ENCODE measurements around the gene NOTUM. TPM values are rescaled to one million over a fixed set of nuclear protein-coding genes. Genes with fewer than 3 reads are reported as not detected.

Gene NOTUM
- total and polyA plus RNA-seq, 9 of the 15 experiments (the other 6 are each of a cell fraction or from before 2014, with no cell fraction given): 0.03 to 14.0 (median 4.1) TPM

DNA sequence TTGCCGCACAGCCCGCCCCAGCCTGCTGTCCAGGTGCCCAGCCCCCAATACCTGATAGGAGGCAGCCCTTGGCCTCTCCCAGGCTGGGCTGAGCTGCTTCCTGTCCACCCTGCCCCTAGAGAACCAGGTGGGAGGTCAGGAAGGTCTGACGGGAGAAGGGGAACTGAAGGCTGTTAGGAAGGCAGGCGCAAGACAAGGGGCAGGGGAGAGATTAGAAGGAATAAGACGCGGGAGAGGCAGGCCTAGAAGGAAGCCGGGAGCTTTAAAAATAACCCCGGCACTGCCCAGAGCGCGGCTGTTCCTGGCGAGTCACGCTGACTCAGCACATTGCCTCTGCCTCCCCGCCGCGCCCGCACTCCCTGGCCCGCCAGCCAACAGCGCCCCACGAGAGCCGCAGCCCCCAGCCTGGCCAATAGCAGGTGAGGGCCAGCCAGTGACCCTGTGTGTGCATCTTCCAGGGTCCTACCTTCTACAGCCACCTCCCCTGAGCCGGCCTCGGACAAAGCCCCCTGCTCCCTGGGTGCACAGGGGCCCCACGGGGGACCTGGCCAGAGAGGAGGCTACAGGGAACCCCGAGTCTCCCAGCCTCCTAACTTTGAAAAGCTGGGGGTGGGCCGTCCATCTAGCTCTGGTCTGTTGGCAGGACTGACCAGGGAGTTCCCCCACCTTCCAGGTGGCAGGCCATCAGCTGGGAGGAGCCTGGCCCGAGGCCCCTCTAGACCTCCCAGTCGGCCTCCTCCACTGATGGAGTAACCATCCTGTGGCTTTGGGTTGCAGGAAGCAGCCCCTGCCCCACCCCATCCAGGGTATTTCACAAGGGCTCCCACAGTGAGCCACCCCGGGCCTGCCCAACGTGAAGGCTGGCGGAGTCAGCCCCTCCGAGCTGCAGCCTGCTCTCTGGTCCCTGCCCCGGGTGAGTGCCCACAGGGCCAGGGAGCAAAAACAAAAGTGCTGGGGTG, 37.4 kb downstream of the NOTUM start (continued):
- TF ChIP-seq ATF6 (CRISPR knock-in tag; IDR thresholded peaks at IDR 0.05) (no peak), ESRRB (CRISPR knock-in tag; IDR thresholded peaks at IDR 0.05; ENCODE audit: borderline replicate concordance) (no peak), SMARCC2 (IDR thresholded peaks at IDR 0.05; ENCODE audit: low read depth) (peak; percentile 66; the same call in 1 of the 2 replicates), RBBP5 (IDR thresholded peaks at IDR 0.05; ENCODE audit: borderline replicate concordance, insufficient read depth, low read length, poor library complexity, severe bottlenecking) (peak; percentile 63), MTA3 (IDR thresholded peaks at IDR 0.05; ENCODE audit: borderline replicate concordance) (peak; percentile 82), NEUROD1 (IDR thresholded peaks at IDR 0.05; ENCODE audit: borderline replicate concordance, low read depth, low read length, partially characterized antibody) (peak; percentile 62), TSC22D4 (tag; IDR thresholded peaks at IDR 0.05) (no peak), RAD21 (CRISPR knock-in tag; conservative IDR thresholded peaks at IDR 0.05 in 1 of 2, IDR thresholded peaks at IDR 0.05 in 1 of 2) (no peak; a peak in 2 of 4 replicates), RBM17 (IDR thresholded peaks at IDR 0.05; ENCODE audit: borderline replicate concordance, low read depth, low read length) (no peak), FIP1L1 (IDR thresholded peaks at IDR 0.05; ENCODE audit: low read depth, low read length, poor library complexity, severe bottlenecking) (peak; percentile 47), ARHGAP35 (IDR thresholded peaks at IDR 0.05; ENCODE audit: partially characterized antibody) (no peak), YBX1 (IDR thresholded peaks at IDR 0.05) (no peak), C11orf30 (IDR thresholded peaks at IDR 0.05; ENCODE audit: low read depth) (peak; percentile 100), MBD2 (IDR thresholded peaks at IDR 0.05; ENCODE audit: borderline replicate concordance, low read depth) (no peak), DDX20 (tag; IDR thresholded peaks at IDR 0.05; ENCODE audit: low read depth) (no peak), NFIC (IDR thresholded peaks at IDR 0.05) (0 out of 2 replicates have a peak, but pooled peaks have one; percentile 8), ZNF444 (CRISPR knock-in tag; IDR thresholded peaks at IDR 0.05) (no peak), SMARCE1 (IDR thresholded peaks at IDR 0.05) (peak; percentile 62), BACH1 (tag; IDR thresholded peaks at IDR 0.05) (peak; percentile 99), RFX1 (IDR thresholded peaks at IDR 0.05) (no peak), ZNF354B (CRISPR knock-in tag; IDR thresholded peaks at IDR 0.05) (no peak)
- TF ChIP-seq, protein P1, sequence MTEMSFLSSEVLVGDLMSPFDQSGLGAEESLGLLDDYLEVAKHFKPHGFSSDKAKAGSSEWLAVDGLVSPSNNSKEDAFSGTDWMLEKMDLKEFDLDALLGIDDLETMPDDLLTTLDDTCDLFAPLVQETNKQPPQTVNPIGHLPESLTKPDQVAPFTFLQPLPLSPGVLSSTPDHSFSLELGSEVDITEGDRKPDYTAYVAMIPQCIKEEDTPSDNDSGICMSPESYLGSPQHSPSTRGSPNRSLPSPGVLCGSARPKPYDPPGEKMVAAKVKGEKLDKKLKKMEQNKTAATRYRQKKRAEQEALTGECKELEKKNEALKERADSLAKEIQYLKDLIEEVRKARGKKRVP (CRISPR knock-in tag; IDR thresholded peaks at IDR 0.05): no peak
- TF ChIP-seq, protein P2, sequence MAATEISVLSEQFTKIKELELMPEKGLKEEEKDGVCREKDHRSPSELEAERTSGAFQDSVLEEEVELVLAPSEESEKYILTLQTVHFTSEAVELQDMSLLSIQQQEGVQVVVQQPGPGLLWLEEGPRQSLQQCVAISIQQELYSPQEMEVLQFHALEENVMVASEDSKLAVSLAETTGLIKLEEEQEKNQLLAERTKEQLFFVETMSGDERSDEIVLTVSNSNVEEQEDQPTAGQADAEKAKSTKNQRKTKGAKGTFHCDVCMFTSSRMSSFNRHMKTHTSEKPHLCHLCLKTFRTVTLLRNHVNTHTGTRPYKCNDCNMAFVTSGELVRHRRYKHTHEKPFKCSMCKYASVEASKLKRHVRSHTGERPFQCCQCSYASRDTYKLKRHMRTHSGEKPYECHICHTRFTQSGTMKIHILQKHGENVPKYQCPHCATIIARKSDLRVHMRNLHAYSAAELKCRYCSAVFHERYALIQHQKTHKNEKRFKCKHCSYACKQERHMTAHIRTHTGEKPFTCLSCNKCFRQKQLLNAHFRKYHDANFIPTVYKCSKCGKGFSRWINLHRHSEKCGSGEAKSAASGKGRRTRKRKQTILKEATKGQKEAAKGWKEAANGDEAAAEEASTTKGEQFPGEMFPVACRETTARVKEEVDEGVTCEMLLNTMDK (IDR thresholded peaks at IDR 0.05; ENCODE audit: borderline replicate concordance, insufficient read depth, low read depth, low read length, poor library complexity, severe bottlenecking): no peak
